GM21786 (cell line): ENCODE data around the gene FKBP8.
"Not testable (repeated sequence)": the region's sequence is repeated elsewhere in the genome, so short reads cannot be mapped to it uniquely, and the experiment has no call there.

Experiments
- ATAC-seq: cut with Tn5 transposase; IDR thresholded peaks from one replicate; pipeline ENCODE4 v1.9.1; 2021; ENCODE audit not compliant: unreplicated experiment

Gene FKBP8

DNA sequence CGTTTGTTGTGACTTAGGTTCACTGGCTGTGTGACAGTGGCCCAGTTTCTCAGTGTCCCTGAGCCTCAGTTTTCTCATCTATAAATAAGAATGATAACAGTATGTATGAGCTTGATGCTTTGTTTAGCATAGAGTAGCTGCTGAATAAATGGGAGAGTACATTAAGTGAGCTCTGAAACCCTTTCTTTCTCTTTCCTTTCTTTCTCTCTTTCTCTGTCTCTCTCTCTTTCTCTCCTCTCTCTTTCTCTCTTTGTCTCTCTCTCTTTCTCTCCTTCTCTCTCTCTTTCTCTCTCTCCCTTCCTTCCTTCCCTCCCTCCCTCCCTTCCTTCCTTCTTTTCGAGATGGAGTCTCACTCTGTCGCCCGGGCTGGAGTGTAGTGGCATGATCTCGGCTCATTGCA, 16.3 kb upstream of the FKBP8 start:
- ATAC-seq: no peak

DNA sequence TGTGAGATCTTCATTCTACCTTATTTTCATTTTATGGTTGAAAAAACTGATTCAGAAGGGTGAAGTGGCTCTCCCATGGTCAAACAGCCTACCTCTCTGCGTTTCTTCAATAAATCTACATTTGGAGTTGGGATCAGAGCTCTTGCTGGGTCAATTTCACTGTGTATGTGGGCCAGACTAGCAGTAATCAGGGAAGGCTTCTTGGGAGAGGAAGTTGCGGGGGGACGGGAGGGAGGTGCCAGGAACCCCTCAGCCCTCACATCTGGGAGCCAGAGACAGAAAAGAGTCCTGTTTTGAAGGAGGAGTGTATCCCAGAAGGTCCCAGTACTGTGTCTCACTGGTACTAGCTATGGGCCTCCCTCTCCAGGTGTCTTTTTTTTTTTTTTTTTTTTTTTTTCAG, 15.2 kb upstream of the FKBP8 start:
- ATAC-seq: no peak

DNA sequence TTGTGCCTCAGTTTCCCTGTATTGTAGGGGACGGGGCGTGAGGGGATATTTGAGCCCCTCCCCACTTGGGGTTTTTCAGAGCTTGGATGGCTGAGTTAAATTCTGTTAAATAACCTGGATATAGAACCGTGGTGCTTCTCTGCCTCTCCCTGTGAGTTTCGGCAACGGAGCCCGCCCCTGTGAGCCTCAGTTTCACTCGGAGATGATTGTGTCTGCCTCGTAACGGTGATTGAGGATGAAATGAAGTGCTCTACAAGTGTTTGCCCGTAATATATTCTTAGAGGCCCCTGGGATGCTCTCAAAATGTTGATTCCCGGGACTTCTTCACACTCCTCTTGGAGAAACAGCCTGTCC, 14.8 kb upstream of the FKBP8 start:
- ATAC-seq: peak; percentile 8

DNA sequence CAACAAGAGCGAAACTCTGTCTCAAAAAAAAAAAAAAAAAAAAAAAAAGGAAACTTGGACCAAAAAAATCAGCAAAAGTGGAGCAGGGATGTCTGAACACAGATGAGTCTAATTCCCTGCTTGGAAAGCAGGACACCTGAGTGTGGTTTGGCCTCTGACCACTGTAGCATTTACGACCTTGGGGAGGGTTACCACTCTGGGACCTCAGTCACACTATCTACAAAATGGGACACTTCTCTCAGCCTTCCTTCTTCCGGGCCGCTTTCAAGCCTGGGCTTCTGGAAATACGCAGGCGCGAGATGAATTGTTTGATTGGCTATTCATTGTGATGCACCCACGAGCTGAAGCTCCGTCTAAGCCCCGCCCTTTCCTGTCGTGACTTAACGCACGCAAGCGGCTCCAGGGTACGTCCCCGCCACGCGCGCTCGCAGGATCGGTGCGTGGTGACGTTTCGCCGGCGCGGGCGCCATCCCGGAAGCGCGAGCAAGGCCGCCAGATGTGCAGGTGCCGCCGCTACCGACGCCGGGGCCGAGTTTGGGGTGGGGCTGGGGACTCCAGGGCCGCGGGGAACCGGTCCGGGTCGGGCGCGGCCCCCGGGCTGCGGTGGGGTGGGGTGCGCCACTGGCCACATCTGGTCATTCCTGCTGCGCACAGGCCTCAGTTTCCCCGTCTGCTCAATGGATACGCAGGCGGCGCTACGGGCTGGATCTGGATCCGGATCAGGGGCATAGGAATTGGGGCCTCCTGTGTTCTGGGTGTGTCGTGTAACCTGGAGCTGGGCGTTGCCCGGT, 14.2 kb upstream of the FKBP8 start, which contains the start of gene KXD1:
KXD1 (plus strand) TSS at position 460 of the 791 bp plus-strand sequence. CDS start 4,187 bp downstream, outside the sequence.
- peak; percentile 88 for ATAC-seq

DNA sequence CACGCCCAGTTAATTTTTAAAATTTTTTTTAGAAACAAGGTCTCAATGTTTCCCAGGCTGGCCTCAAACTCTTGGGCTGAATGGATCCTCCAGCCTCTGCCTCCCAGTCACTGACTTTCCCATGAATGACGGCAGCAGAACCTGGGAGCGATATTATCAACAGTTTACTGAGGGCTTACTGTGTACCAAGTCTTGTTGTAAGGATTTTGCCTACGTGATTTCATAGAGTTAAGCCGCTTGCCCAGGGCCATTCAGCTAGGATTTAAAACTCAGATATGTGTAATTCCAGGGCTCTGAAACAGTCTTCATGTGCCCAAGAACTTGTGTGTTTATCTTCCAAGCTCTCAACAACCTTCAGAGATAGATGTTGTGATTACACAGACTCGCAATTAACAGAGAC, 8.3 kb upstream of the FKBP8 start:
- no peak for ATAC-seq

DNA sequence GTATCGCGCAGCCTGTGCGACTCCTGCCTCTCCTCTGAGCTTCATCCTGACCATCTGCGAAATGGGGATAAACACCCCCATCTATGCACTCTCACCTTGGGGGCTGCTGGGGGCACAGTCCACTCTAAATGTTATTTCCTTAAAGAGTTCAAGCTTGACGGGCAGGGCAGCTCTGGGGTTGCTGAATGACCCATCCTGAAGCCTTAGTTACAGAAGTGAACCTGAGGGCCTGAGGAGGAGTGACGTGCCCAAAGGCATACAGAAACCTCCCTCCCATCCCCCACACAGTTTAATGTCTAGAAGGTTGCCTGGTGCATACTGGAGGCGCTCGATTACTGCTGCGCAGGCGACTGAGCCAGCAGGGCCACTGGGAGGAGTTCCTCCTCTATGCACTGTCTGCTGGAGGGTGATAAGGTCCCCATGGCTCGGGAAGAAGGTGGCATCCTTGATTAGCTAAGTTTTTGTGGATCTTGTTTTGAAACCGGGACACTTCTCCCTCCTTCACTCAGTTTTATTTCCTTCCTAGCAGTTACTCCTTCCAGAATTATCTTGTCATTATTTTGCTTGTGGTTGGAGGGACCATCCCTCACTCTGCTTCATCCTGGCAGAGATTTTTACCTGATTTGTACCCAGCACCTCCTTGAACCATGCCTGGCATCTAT, 572 bp upstream of the FKBP8 start:
- peak; percentile 74 for ATAC-seq

DNA sequence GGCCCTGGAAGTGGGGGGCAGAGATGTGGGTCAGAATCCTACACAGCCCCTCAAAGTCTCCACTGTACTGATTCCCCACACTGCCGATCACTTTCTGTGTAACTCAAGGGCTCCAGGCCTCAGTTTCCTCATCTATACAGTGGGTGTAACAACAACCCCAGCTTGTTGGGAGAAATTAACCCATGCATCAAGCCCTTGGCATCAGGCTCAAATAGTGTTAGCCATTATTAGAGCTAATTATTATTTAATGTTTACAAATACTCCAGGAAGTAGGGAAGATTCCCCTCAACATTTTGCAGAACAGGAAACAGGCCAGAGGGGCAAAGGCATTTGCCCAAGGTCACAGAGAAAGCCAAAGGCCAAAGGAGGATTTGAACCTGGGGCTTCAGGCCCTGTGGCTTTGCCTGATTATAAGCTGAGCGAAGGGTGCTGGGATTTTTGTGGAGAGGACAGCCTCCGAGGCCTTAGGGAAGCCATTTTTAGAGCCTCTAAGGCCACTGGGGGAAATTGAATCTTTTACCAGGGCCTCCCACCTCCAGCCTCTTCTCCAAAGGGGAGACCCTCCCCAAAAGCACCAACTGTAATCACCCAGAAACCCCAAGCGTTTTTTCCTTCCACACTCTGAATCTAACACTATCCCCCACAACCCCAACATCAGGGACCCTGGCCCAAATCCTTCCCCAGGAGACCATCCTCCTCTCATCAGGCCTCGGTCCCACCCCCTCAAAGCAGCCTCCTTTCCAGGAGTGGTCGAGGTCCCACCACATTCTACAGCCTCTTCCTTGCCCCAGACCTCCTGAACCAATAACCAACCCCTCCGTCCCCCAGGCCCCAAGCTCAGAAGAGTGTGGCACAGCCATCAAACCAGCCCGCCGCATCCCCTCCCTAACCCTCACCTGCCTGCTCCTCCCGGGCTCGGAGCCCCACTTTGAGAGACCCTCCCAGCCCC, 1.1 kb downstream of the FKBP8 start:
- ATAC-seq: no peak

DNA sequence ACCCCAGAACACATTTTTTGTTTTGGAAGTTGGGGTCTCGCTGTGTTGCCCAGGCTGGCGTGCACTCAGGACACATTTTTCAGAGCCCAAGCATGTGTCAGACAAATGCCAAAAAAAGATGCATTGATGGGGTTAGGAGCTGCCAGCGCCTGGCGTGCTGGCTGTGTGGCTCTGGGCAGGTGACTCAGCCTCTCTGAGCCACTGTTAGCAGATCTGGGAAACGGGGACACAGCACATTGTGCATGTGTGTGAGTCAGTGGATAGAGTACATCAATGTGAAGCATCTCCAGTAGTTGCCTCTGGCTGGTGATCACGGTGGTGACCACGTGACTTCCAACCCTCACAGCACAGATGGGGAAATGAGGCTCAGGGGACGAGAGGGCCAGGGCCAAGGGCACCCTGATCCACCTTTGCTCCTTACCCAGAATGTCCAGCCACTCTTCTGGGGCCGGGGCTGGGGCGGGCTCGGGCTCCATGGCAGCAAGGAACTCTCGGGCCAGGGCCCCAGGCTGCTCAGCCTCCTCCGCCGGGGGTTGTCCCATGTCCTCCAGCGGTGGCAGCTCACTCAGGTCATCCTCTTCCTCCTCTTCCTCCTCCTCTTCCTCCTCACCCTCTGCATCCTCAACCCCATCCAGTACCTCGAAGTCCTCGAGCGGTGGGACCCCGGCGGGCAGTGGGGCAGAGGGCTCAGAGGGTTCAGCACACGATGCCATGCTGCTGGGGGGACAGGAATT, 1.9 kb downstream of the FKBP8 start:
- no peak for ATAC-seq

DNA sequence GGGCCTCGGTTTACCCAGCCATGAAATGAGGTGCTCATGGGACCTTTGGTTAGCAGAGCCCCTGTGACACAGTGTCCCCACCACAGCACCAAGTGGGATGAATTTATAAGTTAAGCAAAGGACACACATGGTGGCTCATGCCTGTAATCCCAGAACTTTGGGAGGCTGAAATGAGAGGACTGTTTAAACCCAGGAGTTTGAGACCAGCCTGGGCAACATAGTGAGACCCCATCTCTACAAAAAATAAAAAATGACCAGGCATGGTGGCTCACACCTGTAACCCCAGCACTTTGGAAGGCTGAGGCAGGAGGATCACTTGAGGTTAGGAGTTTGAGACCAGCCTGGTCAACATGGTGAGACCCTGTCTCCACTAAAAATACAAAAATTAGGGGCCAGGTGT, 3.2 kb downstream of the FKBP8 start:
- not testable (repeated sequence) for ATAC-seq

DNA sequence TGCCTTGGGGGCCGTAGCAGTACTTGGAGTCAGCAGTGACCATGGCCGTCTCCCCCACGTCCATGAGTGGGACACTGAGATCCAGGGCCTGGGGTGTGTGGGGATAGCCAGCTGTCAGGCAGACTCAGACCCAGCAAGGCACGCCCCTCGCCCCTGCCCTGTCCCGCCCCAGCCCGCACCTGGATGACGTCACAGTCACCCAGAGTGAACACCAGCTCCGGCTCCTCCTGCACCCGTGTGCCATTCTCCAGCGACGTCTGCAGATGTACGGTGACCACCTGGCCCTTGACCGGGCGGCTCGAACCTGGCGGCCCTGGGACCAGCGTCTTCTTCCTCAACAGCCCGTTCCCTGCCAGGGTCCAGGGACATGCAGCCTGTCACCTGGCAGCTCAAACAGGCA, 4.0 kb downstream of the FKBP8 start:
- no peak for ATAC-seq

DNA sequence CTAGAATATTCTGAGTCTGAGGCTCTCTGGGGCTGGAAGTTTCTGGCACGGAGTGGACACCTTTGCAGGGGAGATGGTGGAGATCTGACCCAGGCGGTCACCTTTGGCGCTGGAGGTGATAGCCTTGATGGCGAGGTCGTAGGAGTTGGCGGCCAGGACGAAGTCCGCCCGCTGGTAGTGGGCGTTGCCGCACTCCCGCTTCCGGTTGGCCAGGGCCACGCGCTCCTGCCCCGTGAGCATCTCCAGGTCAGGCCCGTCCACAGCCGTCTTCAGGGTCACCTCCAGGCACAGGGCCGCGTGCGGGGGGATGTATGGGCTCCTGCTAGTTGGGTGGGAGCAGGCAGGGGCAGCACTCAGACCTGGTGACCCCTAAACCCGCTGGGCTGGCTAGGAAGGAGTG, 5.3 kb downstream of the FKBP8 start:
- no peak for ATAC-seq

DNA sequence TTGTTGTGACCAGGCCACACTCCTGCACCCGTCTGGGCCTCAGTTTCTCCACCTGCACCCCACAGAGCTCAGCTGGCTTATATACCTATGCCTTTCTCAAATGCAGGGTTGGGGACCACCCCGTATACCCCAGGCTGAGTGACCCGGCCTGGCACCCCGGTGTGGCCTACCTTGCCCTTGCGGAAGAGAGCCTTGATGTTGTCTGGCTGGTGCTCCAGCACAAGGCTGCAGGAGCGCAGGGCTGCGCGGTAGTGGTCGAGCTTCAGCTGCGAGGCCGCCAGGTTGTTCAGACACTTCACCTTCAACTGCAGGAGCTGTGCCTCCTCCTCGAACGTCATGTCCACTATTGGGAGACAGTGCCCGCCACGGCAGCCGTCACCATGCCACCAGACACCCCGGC, 5.9 kb downstream of the FKBP8 start:
- no peak for ATAC-seq

DNA sequence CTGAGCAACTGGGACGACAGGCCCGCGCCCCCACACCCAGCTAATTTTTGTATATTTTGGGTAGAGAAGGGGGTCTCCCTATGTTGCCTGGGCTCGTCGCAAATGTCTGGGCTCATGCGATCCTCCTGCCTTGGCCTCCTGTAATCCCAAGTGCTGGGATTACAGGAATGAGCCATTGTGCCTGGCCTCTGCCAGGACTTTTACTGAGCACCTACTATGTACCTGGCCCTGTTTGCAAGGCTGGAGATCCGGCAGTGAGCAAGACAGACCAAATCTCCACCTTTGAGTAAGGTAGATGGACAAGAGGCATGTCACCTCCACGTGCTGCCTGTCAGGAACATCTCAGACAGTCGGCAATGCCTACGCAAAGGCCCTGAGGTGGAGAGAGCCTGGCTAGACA, 6.9 kb downstream of the FKBP8 start:
- no peak for ATAC-seq

DNA sequence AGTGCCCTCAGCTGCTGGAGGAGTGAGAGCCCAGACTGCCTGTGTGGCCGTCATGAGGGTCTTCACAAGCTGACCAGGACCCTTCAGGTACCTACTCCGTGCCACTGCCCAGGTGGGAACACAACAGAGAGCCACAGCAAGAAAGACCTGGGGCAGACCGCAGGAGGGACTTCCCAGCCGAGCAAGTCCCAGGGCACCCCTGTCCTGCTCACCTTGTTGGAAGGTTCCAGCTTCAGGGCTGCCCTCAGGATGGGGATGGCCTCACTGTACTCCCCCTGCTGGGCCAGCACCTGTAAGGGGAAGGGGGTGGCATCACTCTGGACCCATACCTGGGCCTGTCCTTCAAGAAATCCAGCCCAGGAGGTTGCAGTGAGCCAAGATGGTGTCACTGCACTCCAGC, 10.3 kb downstream of the FKBP8 start:
- ATAC-seq: no peak

DNA sequence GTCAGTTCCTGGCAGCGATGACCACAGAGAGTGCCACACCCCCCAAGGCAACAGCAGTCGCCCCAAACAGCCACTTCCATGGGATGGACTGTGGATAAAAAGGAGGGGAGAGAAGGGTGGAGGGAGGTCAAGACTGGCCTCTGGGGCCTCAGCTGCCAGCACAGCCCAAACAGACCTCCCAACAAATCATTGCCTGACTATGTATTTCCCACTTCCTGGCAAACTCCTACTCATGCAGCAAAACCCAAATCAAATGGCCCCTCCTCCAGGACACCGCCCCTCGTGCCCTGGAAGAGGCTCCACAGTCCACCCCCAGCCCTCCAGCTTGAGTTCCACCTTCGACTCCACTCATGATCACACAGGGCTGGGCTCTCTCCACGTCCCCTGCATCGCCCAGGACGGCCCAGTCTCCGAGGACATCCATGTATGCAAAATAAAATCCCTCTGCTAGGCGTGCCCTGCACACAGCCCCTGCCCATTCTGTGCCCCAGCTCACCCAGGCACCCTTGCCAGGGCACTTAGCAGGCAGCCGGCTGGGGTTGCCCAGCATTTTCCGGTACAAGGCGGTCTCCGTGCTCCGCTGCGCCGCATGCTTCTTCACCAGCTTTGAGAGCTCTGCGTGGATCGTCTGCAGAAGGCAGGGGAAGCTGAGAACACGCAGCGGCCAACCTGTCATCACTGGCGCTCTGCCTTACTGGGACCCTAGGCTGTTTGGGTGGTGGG, 11.0 kb downstream of the FKBP8 start:
- ATAC-seq: no peak

DNA sequence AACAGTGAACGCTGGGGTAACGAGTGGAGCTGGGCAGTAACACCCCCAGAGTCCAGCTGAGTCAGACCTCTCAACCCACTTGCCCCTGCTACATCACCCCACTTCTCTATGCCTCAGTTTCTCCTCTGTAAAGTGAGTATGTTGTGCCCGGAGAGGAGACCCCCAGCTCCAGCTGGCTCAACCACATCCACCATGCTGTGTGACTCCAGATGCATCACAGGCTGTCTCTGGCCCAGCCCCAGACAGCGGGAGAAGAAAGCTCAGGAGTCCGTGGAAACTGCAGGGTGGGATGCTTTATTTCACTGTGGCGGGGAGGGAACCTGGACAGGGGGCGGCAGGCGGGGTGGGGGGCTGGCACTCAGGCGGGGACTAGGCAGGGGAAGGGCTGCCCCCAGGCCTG, 11.9 kb downstream of the FKBP8 start:
- no peak for ATAC-seq

DNA sequence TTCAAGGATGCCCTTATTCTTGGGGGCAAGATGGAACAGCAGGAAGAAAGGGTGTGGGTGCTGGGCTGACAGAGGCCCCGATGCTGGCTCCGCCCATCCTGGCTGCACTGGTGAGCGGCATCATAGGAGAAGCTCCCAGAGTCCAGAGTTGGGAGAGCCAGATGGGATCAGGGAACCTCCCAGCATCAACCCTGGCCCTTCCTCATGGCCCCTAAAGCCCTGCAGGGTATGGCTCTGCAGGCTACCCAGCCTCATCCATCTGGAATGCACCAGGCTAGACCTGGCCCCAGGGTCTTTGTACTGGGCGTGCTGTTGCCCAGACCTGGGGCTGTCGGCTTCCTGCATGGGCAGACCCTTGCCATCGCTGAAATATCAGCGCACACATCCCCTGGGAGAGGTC, 13.6 kb downstream of the FKBP8 start:
- ATAC-seq: no peak

DNA sequence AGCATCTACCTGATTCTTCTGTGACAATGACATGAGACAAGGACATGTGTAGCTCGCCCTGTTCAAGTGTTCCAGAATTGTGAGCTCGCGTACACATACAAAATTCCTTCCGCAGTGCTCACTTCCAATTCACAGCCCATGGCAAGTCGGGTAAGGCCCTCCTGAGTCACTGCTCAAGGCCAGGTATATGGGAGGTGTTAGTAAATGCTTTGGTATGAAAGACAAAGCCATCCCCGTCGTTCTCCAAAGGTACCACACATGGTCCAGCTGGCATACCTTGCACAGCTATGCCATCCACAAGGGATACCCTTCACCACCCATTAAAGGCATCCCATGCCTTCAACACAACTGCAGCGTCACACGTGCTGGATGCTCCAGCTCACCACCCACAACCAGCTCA, 17.1 kb downstream of the FKBP8 start:
- ATAC-seq: no peak

DNA sequence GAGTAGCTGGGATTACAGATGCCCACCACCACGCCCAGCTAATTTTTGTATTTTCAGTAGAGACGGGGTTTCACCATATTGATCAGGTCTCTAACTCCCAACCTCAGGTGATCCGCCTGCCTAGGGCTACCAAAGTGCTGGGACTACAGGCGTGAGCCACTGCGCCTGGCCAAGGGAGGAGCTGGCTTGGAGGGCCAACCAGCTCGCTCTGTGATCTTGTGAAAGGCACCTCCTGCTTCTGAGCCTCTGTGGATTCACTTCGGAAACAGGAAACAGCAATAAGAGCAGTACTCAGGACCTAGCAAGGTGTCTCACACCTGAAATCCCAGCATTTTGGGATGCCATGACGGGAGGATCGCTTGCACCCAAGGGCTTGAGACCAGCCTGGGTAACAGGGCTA, 19.5 kb downstream of the FKBP8 start:
- no peak for ATAC-seq

DNA sequence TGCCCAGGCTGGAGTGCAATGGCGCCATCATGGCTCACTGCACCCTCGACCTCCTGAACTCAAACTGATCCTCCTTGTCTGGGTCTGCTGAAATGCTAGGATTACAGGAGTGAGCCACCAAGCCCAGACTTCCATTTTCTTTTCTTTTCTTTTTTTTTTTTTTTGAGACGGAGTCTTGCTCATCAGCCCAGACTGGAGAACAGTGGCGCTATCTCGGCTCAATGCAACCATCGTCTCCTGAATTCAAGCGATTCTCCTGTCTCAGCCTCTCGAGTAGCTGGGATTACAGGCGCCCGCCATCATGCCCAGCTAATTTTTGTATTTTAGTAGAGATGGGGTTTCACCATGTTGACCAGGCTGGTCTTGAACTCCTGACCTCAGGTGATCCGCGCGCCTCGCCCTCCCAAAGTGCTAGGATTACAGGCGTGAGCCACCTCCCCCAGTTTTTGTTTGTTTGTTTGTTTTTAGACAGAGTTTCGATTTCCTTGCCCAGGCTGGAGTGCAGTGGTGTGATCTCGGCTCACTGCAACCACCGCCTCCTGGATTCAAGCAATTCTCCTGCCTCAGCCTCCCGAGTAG, 20.4 kb downstream of the FKBP8 start:
- ATAC-seq: not testable (repeated sequence)
